ENCODE results near the gene HOXC13.

The HOXC13 gene

DNA sequence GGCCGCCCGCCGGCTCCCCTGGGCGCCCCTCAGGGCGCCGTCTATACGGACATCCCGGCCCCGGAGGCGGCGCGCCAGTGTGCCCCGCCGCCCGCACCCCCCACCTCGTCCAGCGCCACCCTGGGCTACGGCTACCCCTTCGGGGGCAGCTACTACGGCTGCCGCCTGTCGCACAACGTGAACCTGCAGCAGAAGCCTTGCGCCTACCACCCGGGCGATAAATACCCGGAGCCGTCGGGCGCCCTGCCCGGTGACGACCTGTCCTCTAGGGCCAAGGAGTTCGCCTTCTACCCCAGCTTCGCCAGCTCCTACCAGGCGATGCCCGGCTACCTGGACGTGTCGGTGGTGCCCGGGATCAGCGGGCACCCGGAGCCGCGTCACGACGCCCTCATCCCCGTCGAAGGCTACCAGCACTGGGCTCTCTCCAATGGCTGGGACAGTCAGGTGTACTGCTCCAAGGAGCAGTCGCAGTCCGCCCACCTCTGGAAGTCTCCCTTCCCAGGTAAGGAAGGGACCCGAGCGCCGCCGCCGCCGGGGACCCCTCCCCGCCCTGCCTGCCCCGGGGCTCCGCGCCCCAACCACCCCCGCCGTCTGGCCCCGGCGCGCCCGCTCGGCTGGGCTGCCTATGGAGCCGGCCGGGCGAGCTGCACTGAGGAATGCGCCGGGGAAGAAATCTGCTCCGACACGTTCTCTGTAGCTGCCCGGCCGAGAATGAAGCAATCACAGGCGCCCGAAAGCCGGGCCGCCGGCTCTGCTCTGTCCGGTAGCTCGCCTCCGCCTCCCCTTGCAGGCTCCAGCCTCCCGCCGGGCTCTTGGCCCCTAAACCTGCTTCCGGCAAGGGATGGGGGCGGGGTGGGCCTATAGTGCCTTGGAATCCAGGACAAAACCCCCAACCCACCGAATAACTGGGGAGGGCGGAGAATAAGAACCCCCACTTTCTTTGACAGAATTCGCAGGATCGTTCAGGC is 794 bp downstream of the HOXC13 start:
- no peak for DNase-seq (ENCODE audit: low read depth)

DNA sequence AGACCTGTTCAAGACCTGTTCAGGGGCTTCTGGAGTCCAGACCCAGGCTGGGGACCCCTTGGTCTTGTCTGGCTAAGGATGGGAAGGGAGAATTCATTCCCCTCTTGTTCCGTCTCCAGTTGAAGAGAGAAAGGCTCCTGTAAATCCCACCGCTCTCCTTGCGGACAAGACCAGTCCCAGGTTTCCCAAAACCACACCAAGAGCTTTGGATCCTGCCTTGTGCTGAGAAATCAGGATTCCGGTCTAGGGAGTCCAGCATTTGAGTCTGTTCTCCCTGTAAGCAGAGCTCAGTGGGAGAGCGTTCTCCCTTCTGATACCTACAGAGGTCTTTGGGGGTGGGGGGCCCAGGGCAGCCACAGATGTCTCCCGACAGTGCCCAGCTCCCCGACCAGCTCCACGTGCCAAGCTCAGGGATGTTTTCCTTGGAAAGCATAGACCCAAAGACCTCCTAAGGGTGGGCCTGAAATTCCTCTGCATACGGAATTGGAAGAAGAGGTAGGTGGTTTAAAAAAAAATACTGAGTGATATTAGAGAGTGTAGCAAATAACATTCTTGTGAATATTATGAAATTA is 1.9 kb downstream of the HOXC13 start:
- DNase-seq (ENCODE audit: low read depth): no peak

- DNase-seq (ENCODE audit: low read depth): no peak
These were observed 2.6 kb downstream of the HOXC13 start for GRCh38 chr12:53941187-53941586.

DNA sequence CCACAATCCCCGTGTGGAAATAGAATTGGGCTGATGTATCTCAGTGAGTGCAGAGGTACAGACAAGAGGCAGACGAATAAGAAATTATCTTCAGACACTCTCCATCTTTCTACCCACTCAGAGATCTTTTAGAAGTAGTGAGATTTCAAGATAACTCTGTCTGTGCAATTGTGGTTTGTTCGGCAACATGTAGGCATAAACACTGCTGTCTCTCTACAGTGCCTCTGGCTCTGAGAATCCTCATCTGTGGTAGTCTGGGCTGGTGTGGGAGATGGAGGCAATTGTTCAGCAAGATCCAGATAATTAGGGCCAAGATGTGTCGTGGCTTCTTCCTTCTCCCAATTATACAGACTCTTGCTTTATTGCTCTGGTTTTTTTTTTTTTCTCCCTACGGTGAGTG is 3.1 kb downstream of the HOXC13 start:
- no peak for DNase-seq (ENCODE audit: low read depth)

- no peak for DNase-seq (ENCODE audit: low read depth)
These were observed 3.9 kb downstream of the HOXC13 start for GRCh38 chr12:53942467-53942997.

- no peak for DNase-seq (ENCODE audit: low read depth)
These were observed 5.6 kb downstream of the HOXC13 start for GRCh38 chr12:53944209-53944608.

DNA sequence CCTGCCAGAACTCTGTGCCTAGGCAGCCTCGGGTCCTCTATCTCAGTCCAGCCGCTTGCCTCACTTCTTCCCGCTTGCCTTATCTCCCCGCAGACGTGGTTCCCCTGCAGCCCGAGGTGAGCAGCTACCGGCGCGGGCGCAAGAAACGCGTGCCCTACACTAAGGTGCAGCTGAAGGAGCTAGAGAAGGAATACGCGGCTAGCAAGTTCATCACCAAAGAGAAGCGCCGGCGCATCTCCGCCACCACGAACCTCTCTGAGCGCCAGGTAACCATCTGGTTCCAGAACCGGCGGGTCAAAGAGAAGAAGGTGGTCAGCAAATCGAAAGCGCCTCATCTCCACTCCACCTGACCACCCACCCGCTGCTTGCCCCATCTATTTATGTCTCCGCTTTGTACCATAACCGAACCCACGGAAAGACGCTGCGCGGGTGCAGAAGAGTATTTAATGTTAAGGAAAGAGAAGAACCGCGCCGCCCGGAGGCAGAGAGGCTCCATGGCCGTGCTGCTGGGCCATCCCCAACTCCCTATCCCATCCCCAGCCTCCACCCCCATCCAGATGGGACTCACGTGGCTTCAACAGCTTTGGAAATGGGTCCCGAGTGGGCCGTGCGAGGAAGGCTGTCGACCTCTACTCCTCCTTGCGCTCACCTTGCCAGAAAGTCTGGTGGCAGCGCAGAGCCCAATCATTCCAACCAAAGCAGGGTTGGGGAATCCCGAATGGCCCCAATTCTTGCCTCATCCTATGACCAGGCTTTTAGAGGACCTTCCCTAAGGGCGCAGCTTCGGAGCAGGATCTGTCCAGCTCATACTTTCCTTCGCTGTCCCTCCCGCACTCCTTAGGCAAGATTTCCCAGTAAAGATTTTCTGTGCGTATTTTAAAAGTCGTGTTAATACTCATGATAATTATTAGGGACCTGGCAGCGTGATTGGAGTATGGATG is 6.5 kb downstream of the HOXC13 start:
- no peak for DNase-seq (ENCODE audit: low read depth)

DNA sequence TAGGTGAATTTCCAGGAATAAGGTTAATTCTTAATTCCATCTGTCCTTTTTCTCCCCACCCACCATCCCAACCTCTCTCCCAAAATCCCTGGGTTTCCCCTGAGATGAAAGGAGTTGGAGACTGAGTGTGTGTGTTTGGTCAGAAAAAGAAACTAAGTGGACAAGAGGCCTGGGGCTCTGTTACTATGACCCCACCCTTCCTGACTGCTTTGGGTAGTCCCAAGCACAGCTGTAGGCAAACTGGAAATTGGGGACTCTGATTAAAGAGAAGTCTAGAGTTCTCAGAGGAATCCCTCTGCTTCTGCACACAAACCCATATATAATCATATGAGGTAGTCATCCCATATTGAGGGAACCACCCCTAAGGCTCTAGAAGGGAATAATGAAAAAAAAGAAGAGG is 9.1 kb downstream of the HOXC13 start:
- no peak for DNase-seq (ENCODE audit: low read depth)

- peak; percentile 78 for DNase-seq (ENCODE audit: low read depth)
These were observed 10.3 kb downstream of the HOXC13 start for GRCh38 chr12:53948650-53949593.

GRCh38 chr12:53949631-53950436 is 11.2 kb downstream of the HOXC13 start:
- peak; percentile 77 for DNase-seq (ENCODE audit: low read depth)

GRCh38 chr12:53950437-53950773 is 11.8 kb downstream of the HOXC13 start:
- DNase-seq (ENCODE audit: low read depth): no peak

DNA sequence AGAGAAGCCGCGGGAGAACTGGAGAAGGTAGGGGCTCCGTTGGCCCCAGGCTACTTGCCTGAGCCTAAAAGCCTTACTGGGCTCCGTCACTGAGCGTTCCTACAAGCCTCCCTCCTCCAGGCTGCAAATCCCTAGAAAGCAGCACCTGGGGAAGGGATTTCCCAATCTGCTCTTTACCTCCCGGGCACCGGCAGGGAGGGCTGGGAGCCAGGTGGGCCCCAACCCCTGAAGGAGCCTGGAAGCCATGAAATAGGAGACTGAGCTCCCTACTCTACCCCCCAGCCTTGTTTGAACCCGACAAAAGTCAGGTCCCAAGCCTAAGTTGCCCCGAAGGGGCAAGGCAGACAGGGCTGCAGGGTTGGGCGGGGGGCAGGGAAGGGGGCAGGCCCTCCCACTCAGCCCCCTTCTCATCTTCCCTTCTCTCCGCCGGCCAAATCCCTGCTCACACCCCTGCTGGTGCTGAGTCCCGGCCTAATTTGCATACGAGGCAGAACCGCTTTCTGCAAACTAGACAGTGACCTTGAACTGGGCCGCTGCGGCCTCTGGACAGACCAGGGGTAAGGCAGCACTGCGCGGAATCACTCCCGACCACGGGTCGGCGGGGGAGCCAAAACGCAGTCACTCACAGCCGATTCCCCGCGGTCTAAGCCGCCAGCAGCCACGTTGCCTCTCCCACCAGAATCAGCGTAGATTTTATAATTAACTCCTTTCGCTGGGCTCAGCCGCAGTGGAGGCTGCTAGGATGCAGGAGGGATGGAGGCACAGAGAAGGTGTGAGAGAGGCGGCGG is 12.4 kb downstream of the HOXC13 start:
- DNase-seq (ENCODE audit: low read depth): no peak

DNA sequence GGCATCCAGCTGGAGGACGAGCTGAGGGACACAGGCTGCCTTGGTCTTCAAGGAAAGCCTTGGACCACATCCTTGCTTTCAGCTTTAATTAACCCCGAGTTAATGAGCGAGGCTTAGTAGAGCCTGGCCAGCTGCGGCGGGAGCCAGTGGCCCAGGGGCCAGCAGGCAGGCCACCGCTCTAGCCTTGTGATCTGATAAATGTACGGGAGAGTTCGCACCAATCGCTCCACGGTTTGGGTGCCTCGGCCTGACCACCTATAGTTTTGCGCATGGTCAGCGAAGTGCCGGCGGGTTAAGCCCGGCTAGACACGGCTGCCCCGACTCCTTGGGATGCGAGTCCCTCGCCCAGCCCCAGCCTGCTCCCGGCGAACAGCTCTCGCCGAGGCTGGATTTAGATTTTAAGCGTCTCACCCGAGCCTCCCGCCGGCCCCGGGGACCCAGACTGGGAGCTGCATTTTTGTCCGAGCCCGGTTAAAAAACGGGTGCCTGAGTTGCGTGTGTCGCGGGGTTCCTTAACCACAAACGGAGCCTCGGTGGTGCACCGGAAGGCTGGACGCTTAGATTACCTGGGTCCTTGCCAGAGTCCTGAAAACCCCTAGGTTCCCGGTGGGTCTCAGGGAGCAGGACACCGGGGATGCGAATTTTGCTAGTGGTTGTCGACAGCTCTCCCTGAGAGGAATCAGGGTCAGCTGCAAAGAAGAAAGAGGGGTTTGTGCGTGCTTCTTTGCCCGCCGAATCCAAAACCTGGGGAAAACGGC is 13.1 kb downstream of the HOXC13 start:
- no peak for DNase-seq (ENCODE audit: low read depth)

- DNase-seq (ENCODE audit: low read depth): no peak
These were observed 13.7 kb downstream of the HOXC13 start for GRCh38 chr12:53952335-53952694.

DNA sequence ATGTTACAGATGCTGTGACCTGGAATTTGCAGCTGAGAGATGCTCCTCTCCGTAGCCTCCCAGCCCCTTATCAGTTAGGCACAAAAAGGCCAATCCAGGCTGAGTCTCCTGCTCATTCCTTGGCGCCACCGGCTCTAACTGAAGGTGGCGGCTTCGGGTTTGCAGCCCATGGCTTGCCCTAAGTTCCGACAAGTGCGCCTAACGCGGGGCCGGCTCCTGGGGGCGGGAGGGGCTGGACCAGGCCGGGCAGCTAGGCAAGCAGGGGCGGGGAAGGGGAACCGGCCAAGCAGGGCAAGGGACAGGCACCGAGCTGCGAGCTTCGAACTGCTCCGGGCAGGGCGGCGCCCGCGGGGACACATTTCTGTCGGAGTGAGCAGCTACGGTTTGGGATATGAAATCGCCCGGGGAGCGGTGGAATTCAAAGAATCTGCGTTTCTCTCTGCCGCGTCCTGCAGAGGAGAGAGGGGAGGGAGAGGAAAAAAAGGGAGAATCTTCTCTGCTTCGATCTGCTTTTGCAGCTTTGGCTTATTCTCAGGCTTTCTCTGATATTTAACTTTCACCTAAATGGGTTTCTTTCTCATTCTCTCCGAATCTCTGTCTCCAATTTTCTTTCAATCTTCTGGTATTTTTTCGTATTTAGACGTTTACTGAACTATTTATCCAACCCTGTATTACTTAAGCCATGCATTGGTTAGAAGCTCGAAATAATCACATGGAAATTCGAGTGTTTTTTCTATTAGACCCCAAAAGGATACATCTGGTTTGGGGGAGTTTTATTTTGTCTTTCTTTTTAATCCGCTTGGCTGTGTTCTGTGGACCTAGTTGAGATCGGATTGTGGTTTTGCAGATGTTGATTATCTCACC is 14.5 kb downstream of the HOXC13 start:
- no peak for DNase-seq (ENCODE audit: low read depth)

GRCh38 chr12:53953831-53954693 is 15.4 kb downstream of the HOXC13 start:
- DNase-seq (ENCODE audit: low read depth): no peak

DNA sequence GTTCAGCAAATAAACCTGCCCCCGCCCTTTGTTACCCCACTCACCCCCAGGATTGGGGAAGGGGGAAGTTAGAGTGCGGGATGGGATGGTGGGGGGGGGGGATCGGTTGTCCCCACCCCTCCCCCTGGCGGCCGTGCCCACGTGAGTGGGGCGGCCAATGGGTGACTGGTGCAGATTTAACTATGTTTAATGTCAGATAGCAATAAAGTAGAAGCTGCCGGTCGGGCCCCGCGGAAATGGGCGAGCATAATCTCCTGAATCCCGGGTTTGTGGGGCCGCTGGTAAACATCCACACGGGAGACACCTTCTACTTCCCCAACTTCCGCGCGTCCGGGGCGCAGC is 16.0 kb downstream of the HOXC13 start, which contains the start of gene HOXC12:
TSS of gene HOXC12 (plus strand) at position 210 of the 342 bp plus-strand sequence. CDS start at position 237, 27 bp downstream.
- no peak for DNase-seq (ENCODE audit: low read depth)

Measured in CMK (cell line).